Activated T-cell treated with anti-CD3 and anti-CD28 coated beads, Interleukin-2, amount 50 U/mL, for 72 hours (primary cell): ENCODE measurements around the gene DNASE1L2. TPM values are rescaled to one million over a fixed set of nuclear protein-coding genes. Genes with fewer than 3 reads are reported as not detected.
"Not testable (repeated sequence)": the region's sequence is repeated elsewhere in the genome, so short reads cannot be mapped to it uniquely, and the experiment has no call there.

ENCODE experiments used
- ATAC-seq, 2 donors: fragments of 150-1000 bp; cut with Tn5 transposase; replicated peaks in 1 of 2; 2 replicates each; pipeline ENCODE4 v1.10.0; 2021; ENCODE audit warnings: moderate library complexity in 2 of 2, mild to moderate bottlenecking in 1 of 2
- DNase-seq, 2 donors: peaks; one replicate each; pipeline ENCODE4 v3.0.0; 2021 to 2022; ENCODE audit warnings: mixed read lengths in 1 of 2
- H3K27ac Mint-ChIP-seq: one replicate; pipeline ENCODE4 v1.8.0; 2022; ENCODE audit warnings: mild to moderate bottlenecking, moderate library complexity, mixed read lengths
- H3K27me3 Mint-ChIP-seq: one replicate; pipeline ENCODE4 v1.8.0; 2022; ENCODE audit warnings: low read depth, mixed read lengths
- H3K36me3 Mint-ChIP-seq, 2 donors: one replicate each; pipeline ENCODE4 v1.8.0; 2022; ENCODE audit warnings: mixed read lengths in 2 of 2, mild to moderate bottlenecking in 1 of 2; ENCODE audit not compliant: insufficient read depth in 2 of 2
- H3K4me1 Mint-ChIP-seq: one replicate; pipeline ENCODE4 v1.8.0; 2022; ENCODE audit warnings: low read depth, mixed read lengths
- H3K4me3 Mint-ChIP-seq, 2 donors: one replicate each; pipeline ENCODE4 v1.8.0; 2022; ENCODE audit warnings: mild to moderate bottlenecking in 2 of 2, mixed read lengths in 2 of 2, moderate library complexity in 2 of 2
- H3K9me3 Mint-ChIP-seq, 2 donors: one replicate each; pipeline ENCODE4 v1.8.0; 2022; ENCODE audit warnings: mixed read lengths in 2 of 2
- total RNA-seq, 2 donors: library from RNA; stranded (reverse); gene quantifications; one replicate each; pipeline ENCODE4 v1.2.3, GENCODE V29; 2022

Gene DNASE1L2
- total RNA-seq, 2 donors from 2014 or later: 1.1 TPM

DNA sequence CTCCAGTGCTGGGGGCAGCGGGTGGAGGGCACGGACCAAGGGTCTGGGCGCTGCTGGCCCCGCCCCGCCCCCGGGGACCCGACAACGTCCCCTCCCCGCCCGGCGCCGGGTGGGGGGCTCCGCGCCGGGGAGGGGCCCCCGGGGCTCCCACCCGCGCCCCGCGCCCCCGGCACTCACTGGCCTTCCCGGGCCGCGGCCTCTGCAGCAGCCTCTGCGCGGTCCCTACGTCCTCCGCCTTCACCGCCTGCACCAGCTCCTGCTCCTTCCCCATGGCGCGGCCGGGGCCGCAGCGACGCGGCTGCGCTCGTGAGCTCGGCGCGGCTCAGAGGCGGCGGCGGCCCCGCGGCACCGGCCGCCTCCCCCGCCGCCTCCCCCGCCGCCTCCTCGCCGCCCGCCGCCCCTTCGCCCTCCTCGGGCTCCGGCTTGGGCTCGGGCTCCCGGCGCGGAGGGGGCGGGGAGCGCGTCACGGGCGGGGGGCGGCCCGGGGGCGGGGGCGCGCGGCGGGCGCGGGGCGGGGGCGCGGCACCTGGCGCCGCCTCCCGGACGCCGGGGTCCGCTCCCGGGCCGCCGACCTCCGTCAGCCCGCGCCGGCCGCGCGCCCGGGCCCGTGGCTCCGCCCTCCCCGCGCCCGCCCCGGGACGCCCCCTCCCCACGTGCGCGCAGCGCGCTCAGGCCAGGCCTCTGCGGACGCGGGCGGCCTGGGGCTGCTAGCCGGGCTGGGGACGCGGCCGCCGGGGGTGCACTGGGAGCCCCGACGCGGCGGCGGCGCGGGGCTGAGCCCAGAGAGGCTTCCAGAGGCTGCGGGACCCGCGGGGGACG, 39.9 kb upstream of the DNASE1L2 start, which contains the start of gene CASKIN1:
CASKIN1 (minus strand) TSS at position 444 of the 819 bp plus-strand sequence; CDS start at position 271, 173 bp downstream.
- Mint-ChIP-seq H3K36me3 (no peaks in the 10 kb centered on the region), H3K27me3 (peaks cover 26% of the 10 kb centered on the region), H3K4me1 (peaks cover 6% of the 10 kb centered on the region), H3K9me3 (no peaks in the 10 kb centered on the region), H3K4me3 (peak within 1 kb of the TSS; percentile 71 to 80), H3K27ac (no peak within 1 kb of the TSS)
- ATAC-seq (peak; percentile 58 to 61), DNase-seq (peak; percentile 28 to 36)

DNA sequence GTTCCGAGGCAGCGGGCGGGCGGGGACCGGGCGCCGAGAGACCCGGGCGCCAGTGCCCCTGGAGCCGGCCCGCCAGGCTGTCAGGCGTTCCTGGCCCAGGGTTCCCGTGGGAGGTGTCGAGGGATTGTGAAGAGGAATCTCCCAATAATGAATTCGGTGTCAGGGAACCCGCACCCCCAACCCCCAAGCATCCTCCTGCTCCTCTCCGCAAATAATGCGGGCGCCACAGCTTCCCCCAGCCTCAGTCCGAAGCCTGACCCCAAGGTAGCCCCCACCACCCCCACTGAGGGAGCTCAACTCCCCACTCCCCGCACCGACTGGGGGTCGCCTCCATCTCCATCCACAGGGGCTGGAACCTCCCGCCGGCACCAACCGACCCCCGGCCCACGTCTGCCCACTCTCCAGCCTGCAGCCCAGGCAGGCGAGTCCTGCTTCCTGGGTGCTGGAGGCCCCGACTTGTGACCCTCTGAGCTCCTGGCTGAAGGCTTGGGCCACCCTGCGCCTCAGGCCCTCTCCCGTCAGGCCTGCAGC, 39.2 kb upstream of the DNASE1L2 start:
- Mint-ChIP-seq H3K4me1 (peaks cover 6% of the 10 kb centered on the region), H3K4me3 (peak overlapping the region; percentile 71 to 80), H3K27ac (no peak overlapping the region), H3K27me3 (peaks cover 26% of the 10 kb centered on the region), H3K9me3 (no peaks in the 10 kb centered on the region), H3K36me3 (no peaks in the 10 kb centered on the region)
- ATAC-seq (no peak), DNase-seq (no peak)

DNA sequence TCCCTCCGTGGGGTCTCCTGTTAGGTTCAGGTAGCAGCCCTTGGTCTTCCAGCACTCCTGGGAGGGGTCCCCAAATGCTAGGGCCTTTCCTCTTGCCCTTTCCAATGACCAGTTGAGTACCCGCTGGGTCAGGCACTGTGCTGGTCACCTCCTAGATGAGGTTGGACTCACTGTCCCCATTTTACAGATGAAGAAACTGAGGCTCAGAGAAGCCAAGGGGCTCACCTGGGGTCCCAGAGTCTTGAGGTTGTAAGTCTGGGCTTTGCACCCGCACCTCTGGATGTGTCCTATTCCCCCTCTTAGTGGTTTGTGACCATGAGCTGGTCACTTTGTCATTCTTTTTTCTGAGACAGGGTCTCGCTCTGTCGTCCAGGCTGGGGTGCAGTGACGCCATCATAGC, 38.5 kb upstream of the DNASE1L2 start:
- H3K4me1 Mint-ChIP-seq: peaks cover 6% of the 10 kb centered on the region
- peak overlapping the region; percentile 5 to 80 for H3K4me3 Mint-ChIP-seq
- no peaks in the 10 kb centered on the region for H3K36me3 Mint-ChIP-seq
- no peak overlapping the region for H3K27ac Mint-ChIP-seq
- H3K27me3 Mint-ChIP-seq: peaks cover 26% of the 10 kb centered on the region
- ATAC-seq (no peak), DNase-seq (no peak)
- no peaks in the 10 kb centered on the region for H3K9me3 Mint-ChIP-seq

DNA sequence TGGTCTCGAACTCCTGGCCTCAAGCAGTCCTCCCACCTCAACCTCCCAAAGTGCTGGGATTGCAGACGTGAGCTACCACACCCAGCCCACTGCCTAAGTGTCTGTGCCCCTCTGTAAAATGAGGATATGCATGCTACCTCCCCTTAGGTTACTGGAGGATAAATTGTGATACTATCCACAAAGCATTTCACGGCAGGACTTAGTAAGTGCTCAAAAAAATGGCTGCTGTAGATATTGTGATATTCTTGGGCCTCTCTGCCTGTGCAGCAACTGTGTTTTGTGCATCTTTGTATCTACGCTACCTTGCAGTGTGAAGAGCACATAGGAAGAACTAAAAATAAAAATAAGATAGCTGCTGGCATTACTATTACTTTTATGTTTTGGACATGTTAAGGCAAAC, 38.0 kb upstream of the DNASE1L2 start:
- no peak for DNase-seq
- ATAC-seq: no peak
- peak overlapping the region; percentile 5 to 80 for H3K4me3 Mint-ChIP-seq
- H3K36me3 Mint-ChIP-seq: no peaks in the 10 kb centered on the region
- no peak overlapping the region for H3K27ac Mint-ChIP-seq
- H3K9me3 Mint-ChIP-seq: no peaks in the 10 kb centered on the region
- peaks cover 26% of the 10 kb centered on the region for H3K27me3 Mint-ChIP-seq
- peaks cover 6% of the 10 kb centered on the region for H3K4me1 Mint-ChIP-seq

DNA sequence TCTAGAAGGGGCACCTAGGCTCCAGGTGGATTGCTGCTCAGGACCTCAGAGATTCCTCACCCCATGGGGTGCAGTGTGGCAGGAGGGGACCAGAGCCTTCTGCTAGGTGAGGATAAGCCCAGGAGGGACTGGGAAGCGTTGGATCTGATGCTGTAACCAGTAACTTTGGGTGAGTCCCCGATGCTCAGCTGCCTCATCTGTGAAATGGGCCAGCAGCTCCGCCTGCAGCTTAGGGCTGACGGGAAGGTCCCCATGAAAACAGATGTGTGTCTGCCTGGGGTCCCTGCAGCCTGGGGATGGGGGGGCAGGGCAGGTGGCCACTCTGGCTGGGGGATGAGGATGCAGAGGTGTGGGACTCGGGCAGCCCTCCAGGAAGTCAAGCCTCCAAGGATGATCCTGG, 37.1 kb upstream of the DNASE1L2 start:
- Mint-ChIP-seq H3K4me1 (peaks cover 6% of the 10 kb centered on the region), H3K4me3 (no peak overlapping the region), H3K27ac (no peak overlapping the region), H3K27me3 (peaks cover 26% of the 10 kb centered on the region), H3K9me3 (no peaks in the 10 kb centered on the region), H3K36me3 (no peaks in the 10 kb centered on the region)
- DNase-seq (no peak), ATAC-seq (no peak)

DNA sequence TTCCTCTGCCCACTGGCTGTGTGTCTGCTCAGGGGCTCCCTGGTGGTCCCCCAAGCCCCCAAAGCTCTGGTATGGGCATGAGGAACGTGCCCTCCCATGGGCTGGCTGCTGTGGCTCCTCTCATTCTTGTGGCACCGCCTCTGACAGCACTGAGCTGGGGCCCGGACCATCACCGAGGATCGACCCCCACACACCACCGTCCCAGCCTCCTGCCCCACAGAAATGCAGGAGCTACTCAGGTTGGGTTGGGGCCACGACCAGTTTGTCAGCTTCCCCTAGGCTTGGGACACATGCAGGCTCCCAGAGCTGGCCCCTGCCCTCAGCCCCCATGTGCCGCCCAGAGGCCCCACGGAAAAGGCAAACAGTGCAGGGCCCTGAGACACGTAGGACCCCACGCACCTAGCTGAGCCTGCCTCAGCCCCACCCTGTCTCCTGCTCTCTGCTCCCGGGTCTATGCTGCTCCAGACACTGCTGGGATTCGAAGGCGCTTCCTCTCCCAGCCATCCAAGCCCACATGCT, 36.6 kb upstream of the DNASE1L2 start:
- no peak for ATAC-seq
- H3K4me3 Mint-ChIP-seq: no peak overlapping the region
- DNase-seq: no peak
- no peaks in the 10 kb centered on the region for H3K36me3 Mint-ChIP-seq
- no peaks in the 10 kb centered on the region for H3K9me3 Mint-ChIP-seq
- H3K4me1 Mint-ChIP-seq: peaks cover 12% of the 10 kb centered on the region
- H3K27ac Mint-ChIP-seq: no peak overlapping the region
- peaks cover 23% of the 10 kb centered on the region for H3K27me3 Mint-ChIP-seq

DNA sequence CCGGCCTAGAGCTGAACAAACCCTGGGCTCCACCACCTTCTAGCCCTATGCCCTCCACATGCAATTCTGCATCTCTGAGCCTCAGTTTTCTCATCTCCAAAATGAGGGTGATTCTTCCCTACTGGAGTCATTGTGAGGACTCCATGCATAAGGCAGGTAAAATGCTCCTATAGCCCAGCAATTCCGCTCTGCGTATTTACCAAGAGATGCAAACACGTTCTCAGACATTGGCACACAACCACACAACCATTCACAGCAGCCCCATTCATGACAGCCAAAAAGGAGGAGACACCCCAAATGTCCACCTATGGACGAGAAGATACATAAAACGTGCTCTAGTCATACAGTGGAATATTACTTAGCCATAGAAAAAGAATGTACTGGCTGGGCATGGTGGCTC, 35.9 kb upstream of the DNASE1L2 start:
- ATAC-seq (no peak), DNase-seq (no peak)
- Mint-ChIP-seq H3K27ac (no peak overlapping the region), H3K27me3 (peaks cover 16% of the 10 kb centered on the region), H3K4me1 (peaks cover 8% of the 10 kb centered on the region), H3K9me3 (no peaks in the 10 kb centered on the region), H3K36me3 (no peaks in the 10 kb centered on the region), H3K4me3 (no peak overlapping the region)

DNA sequence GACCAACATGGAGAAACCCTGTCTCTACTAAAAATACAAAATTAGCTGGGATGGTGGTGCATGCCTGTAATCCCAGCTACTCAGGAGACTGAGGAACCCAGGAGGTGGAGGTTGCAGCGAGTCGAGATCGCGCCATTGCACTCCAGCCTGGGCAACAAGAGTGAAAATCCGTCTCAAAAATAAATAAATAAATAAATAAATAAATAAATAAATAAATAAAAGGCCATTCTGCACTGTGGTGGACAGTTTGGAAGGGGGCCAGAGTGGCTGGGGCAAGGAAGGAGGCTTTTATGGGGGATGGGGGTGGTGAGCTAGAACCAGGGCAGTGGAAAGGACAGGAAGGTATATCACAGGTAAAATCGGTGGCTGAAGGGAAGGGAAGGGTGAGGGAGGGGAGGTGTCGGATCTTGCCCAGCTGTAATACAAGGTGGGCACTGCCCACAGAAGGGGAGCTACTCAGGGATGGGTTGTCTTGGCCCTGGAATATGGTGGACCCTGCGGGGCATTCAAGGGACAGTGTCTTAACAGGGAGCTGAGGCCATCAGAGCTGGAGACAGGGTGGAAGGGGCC, 33.0 kb upstream of the DNASE1L2 start:
- peaks cover 23% of the 10 kb centered on the region for H3K4me1 Mint-ChIP-seq
- ATAC-seq, DNase-seq, H3K9me3 Mint-ChIP-seq, H3K36me3 Mint-ChIP-seq, H3K27me3 Mint-ChIP-seq: not testable (repeated sequence)
- H3K4me3 Mint-ChIP-seq: peak overlapping the region; percentile 53 to 89
- peak overlapping the region; percentile 62 for H3K27ac Mint-ChIP-seq

DNA sequence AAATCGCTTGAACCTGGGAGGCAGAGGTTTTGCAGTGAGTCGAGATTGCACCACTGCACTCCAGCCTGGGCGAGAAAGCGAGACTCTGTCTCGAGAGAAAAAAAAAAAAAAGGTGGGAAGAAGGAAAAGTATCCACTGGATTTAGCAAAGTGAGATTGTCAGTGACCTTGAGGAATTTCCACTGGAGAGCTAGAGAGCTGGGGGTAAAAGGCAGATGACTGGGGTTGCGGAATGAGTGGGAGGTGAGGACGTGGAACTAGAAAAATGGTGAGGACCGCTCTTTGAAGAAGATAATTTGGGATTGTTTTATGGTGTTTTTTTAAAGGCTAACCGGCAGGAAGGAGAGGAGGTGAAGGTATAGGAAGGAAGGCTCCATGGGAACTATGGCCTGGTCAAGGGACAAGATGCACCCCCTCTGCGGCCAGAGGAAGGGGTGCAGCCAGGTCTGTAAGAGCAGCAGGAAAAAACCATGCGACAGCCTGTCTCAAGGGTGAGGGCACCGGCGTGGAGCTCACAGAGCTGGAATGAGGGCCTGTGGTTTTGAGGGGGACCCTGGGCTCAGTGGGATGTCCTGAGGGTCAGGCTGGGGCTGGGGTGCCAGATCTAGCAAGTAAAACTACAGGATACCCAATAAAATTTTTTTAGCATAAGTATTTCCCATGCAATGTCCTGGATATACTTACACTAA, 31.7 kb upstream of the DNASE1L2 start:
- no peaks in the 10 kb centered on the region for H3K9me3 Mint-ChIP-seq
- no peaks in the 10 kb centered on the region for H3K27me3 Mint-ChIP-seq
- H3K4me1 Mint-ChIP-seq: peaks cover 23% of the 10 kb centered on the region
- H3K36me3 Mint-ChIP-seq: peaks cover 2 to 6% of the 10 kb centered on the region in 2 donors
- DNase-seq: no peak
- H3K27ac Mint-ChIP-seq: peak overlapping the region; percentile 72
- peak overlapping the region; percentile 74 to 89 for H3K4me3 Mint-ChIP-seq
- ATAC-seq: peak; percentile 3 to 5

DNA sequence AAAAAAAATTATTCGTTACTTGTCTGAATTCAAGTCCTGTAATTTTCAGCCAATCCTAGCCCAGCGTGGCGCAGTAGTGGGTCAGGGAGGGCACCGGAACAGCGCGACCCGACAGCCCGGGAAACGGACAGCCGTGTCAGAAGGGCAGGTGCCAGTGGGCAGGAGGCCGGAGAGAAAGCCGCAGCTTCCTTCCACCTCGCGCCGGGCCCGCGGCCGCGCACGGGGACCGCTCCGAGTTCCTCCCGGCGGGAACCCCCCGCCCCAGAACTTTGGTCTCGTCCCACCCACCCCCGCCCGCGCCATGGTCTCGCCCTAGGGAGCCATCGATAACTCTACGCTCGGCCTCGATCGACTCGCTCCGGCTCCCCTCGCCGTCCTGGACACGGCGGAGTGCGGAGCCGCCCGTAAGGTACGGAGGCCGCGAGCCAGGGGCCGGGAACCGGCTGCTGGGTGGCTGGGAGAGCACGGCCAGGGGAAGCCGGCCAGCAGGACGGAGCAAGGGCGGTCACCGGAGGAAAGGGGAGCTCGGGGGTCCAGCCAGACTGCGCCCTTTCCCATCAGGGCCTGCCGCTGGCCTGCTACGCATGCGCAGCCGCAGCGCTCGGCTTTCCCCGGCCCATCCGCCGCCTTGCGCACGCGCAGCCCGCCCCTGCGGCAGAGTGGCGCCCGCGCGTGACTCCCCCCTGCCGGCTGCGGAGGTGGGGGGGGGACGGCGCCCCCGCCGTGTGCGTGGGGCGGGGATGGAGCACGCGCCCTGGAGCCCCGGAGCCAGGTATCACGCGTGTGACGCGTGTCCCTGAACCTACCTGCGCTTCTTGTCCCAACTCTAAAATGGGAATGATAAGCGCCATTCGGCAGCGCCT, 30.9 kb upstream of the DNASE1L2 start, which contains the start of gene MLST8:
MLST8 (plus strand) TSS at position 351 of the 863 bp plus-strand sequence. CDS start 632 bp downstream, outside the sequence.
- Mint-ChIP-seq H3K36me3 (peaks cover 2 to 6% of the 10 kb centered on the region in 2 donors), H3K4me1 (peaks cover 23% of the 10 kb centered on the region), H3K27me3 (no peaks in the 10 kb centered on the region), H3K27ac (peak within 1 kb of the TSS; percentile 80), H3K4me3 (peak within 1 kb of the TSS; percentile 84 to 89), H3K9me3 (no peaks in the 10 kb centered on the region)
- ATAC-seq (peak; percentile 85 to 86), DNase-seq (peak; percentile 88 to 92)

DNA sequence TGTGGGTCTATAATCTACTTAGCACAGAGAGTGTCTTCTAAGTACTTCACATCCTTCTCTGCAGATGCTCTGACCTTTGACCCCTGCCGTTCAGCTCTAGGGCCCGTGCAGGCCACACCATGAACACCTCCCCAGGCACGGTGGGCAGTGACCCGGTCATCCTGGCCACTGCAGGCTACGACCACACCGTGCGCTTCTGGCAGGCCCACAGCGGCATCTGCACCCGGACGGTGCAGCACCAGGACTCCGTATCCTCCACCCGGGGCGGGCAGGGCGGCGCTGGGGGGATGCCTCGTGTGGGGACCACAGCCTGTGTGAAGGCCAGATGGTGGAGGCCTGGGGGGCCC, 30.3 kb upstream of the DNASE1L2 start:
- DNase-seq (no peak), ATAC-seq (no peak)
- Mint-ChIP-seq H3K36me3 (peaks cover 2 to 6% of the 10 kb centered on the region in 2 donors), H3K4me3 (peak overlapping the region; percentile 84 to 89), H3K27me3 (no peaks in the 10 kb centered on the region), H3K9me3 (no peaks in the 10 kb centered on the region), H3K27ac (peak overlapping the region; percentile 68), H3K4me1 (peaks cover 23% of the 10 kb centered on the region)

DNA sequence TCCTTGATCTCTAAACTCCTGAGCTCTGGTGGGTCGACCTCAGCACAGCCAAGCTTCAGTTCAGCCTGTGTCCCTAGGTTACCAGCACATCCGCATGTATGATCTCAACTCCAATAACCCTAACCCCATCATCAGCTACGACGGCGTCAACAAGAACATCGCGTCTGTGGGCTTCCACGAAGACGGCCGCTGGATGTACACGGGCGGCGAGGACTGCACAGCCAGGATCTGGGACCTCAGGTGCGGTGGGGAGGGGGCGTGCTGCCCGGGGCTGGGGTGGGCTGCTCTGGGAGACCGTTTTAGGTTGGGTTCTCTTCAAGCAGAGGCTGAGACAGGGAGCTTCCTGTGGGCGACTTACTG, 29.8 kb upstream of the DNASE1L2 start:
- Mint-ChIP-seq H3K4me3 (peak overlapping the region; percentile 84 to 89), H3K9me3 (no peaks in the 10 kb centered on the region), H3K27ac (peak overlapping the region; percentile 68), H3K36me3 (peaks cover 2 to 6% of the 10 kb centered on the region in 2 donors), H3K4me1 (peaks cover 23% of the 10 kb centered on the region), H3K27me3 (no peaks in the 10 kb centered on the region)
- DNase-seq (no peak), ATAC-seq (no peak)
